Adrenal gland (tissue), 5 donors: Measurements from ENCODE around the gene SLIT3.

ENCODE experiments used
- CTCF ChIP-seq, 6 experiments: fragments of 450-650 bp in 4 of 6; fragments of 200-600 bp in 2 of 6; sonication (generic) in 1 of 6; IDR thresholded peaks; 1 replicate in 5 of 6; 2 replicates in 1 of 6; pipeline versions ENCODE4 v1.5.1 to v1.8.0; 2016 to 2021; ENCODE audit warnings: antibody characterized with exemption in 6 of 6, mild to moderate bottlenecking in 2 of 6, moderate library complexity in 1 of 6
- POLR2A ChIP-seq, 2 donors: fragments of 450-650 bp; IDR thresholded peaks; one replicate each; pipeline ENCODE4 v1.6.1; 2017; ENCODE audit warnings: antibody characterized with exemption in 2 of 2, mild to moderate bottlenecking in 2 of 2, moderate library complexity in 1 of 2
- donor health status: DM: no; HTN: no; CAD: no.

- TF ChIP-seq CTCF (IDR thresholded peaks at IDR 0.05) (no peak), POLR2A (IDR thresholded peaks at IDR 0.05) (no peak)
Measured at GRCh38 chr5:168893283-168893682, 407.7 kb downstream of the SLIT3 start.
